CD4-positive, alpha-beta T cell (primary cell): Measurements from ENCODE around the gene TACR3. TPM values are rescaled to one million over a fixed set of nuclear protein-coding genes. Genes with fewer than 3 reads are reported as not detected.
"Not testable (repeated sequence)": the region's sequence is repeated elsewhere in the genome, so short reads cannot be mapped to it uniquely, and the experiment has no call there.

Experiments
- ATAC-seq: fragments of 200-7000 bp; cut with Tn5 transposase; one replicate; pipeline ENCODE4 v1.10.0; 2022; ENCODE audit warnings: mild to moderate bottlenecking; ENCODE audit not compliant: poor library complexity
- CTCF ChIA-PET: fragments of 350-600 bp; sonication (Branson Sonifier 250); formaldehyde crosslinking; loops from one replicate; lab custom pipeline; 2021; ENCODE audit warnings: antibody characterized with exemption, inconsistent platforms; lab: Charles Lee
- POLR2A ChIA-PET: fragments of 350-600 bp; sonication (Branson Sonifier 250); formaldehyde crosslinking; loops from one replicate; lab custom pipeline; 2021; ENCODE audit warnings: antibody characterized with exemption, inconsistent platforms; lab: Charles Lee
- DNase-seq, 14 experiments: peaks; one replicate each; pipeline ENCODE4 v3.0.0-alpha.2; 2013 to 2020; ENCODE audit warnings: mixed read lengths in 2 of 14
- H3K27ac ChIP-seq, 2 donors: one replicate each; pipeline versions ENCODE4 v1.5.1 to v1.7.0; 2013; ENCODE audit warnings: low read length in 2 of 2, low read depth in 1 of 2, mild to moderate bottlenecking in 1 of 2
- H3K27me3 ChIP-seq, 2 experiments: 1 replicate in 1 of 2; 2 replicates in 1 of 2; pipeline versions ENCODE4 v1.6.1 to v1.7.0; 2013; ENCODE audit warnings: low read length in 2 of 2, control low read depth in 1 of 2, mild to moderate bottlenecking in 1 of 2, moderate library complexity in 1 of 2; ENCODE audit not compliant: insufficient read depth in 2 of 2, control insufficient read depth in 1 of 2
- H3K36me3 ChIP-seq: one replicate; pipeline ENCODE4 v1.6.1; 2013; ENCODE audit warnings: low read length, control low read depth; ENCODE audit not compliant: insufficient read depth
- H3K4me1 ChIP-seq: one replicate; pipeline ENCODE4 v1.6.1; 2013; ENCODE audit warnings: low read length, control low read depth; ENCODE audit not compliant: insufficient read depth
- H3K4me3 ChIP-seq: one replicate; pipeline ENCODE4 v1.5.1; 2013; ENCODE audit warnings: mild to moderate bottlenecking, low read length, moderate library complexity
- H3K9me3 ChIP-seq, 2 experiments: 1 replicate in 1 of 2; 2 replicates in 1 of 2; pipeline versions ENCODE4 v1.6.1 to v1.7.0; 2013; ENCODE audit warnings: low read length in 2 of 2, mild to moderate bottlenecking in 2 of 2, control low read depth in 1 of 2, moderate library complexity in 1 of 2; ENCODE audit not compliant: control insufficient read depth in 1 of 2, insufficient read depth in 1 of 2
- H3K27ac Mint-ChIP-seq: one replicate; pipeline ENCODE4 v1.8.0; 2020; ENCODE audit warnings: mixed read lengths
- H3K27me3 Mint-ChIP-seq: one replicate; pipeline ENCODE4 v1.8.0; 2021; ENCODE audit warnings: mixed read lengths
- H3K36me3 Mint-ChIP-seq: one replicate; pipeline ENCODE4 v1.8.0; 2021; ENCODE audit warnings: low read depth, mixed read lengths
- H3K4me1 Mint-ChIP-seq: one replicate; pipeline ENCODE4 v1.8.0; 2021; ENCODE audit warnings: low read depth, mixed read lengths
- H3K4me3 Mint-ChIP-seq: one replicate; pipeline ENCODE4 v1.8.0; 2020; ENCODE audit warnings: mild to moderate bottlenecking, mixed read lengths
- H3K9me3 Mint-ChIP-seq: one replicate; pipeline ENCODE4 v1.8.0; 2020; ENCODE audit warnings: mixed read lengths
- CTCF ChIP-seq: fragments of 200-600 bp; IDR thresholded peaks from one replicate; pipeline ENCODE4 v1.8.0; 2022; ENCODE audit warnings: antibody characterized with exemption, mild to moderate bottlenecking
- intact Hi-C, 2 experiments: fragments of 100-400 bp; cut with DNase I in 1 of 2; cut with micrococcal nuclease in 1 of 2; formaldehyde crosslinking; loops; one replicate each; pipeline versions ENCODE4 v1.15.1 to v1.9.0; 2023 to 2025; cut with DNase I, micrococcal nuclease
- total RNA-seq, 174 experiments: library from RNA in 2 of 174; stranded (reverse) in 2 of 174; gene quantifications; one replicate each; pipeline ENCODE4 v1.2.3 and lab custom pipeline; 2021 to 2026

Gene TACR3
- total RNA-seq, 2 experiments from 2014 or later = not detected

DNA sequence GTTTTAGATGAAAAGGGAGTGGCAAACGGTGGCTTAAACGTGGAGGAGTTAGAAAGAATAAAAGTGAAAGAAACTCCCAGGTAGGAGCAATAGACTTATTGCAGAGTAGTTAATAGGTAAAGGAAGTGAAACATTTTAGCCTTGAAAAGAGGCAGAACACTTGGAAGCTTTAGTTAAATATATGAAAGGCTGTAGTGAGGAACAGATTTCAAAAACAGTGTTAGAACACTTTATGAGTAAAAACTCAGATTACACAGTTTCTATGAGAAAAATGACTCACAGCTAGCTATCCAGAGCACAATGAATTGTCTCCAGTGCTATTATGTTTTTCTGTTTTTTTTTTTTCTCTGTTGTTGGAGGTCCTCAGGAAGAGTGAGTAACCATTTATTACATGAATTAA, 45.8 kb downstream of the TACR3 start:
- H3K4me3 Mint-ChIP-seq = no peak overlapping the region
- H3K27ac Mint-ChIP-seq = no peak overlapping the region
- no peaks in the 10 kb centered on the region for H3K27me3 Mint-ChIP-seq
- no peak for ATAC-seq
- Histone ChIP-seq H3K4me3 (no peak overlapping the region), H3K9me3 (peaks cover 0 to 5% of the 10 kb centered on the region in 2 experiments), H3K27me3 (no peaks in the 10 kb centered on the region), H3K36me3 (no peaks in the 10 kb centered on the region), H3K27ac (no peak overlapping the region), H3K4me1 (no peaks in the 10 kb centered on the region)
- intact Hi-C loops = no loop called here
- no peak for DNase-seq
- CTCF ChIA-PET = no interaction called here
- no peaks in the 10 kb centered on the region for H3K36me3 Mint-ChIP-seq
- TF ChIP-seq CTCF = no peak
- no peaks in the 10 kb centered on the region for H3K4me1 Mint-ChIP-seq
- POLR2A ChIA-PET = no interaction called here
- H3K9me3 Mint-ChIP-seq = peaks cover 10% of the 10 kb centered on the region

DNA sequence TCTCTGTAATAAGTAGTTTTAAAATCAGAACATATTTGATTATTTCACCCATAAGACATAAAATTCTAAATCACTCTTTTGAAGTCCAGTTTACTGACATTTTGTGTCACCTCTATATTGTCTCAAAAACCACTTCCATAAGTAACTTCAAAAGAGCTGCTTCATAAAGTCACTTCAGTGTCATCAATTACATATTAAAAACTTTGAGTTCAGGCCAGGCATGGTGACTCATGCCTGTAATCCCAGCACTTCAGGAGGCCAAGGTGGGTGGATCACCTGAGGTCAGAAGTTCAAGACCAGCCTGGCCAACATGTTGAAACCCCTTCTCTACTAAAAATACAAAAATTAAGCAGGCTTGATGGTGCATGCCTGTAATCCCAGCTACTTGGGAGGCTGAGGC, 53.0 kb downstream of the TACR3 start:
- CTCF ChIA-PET, H3K4me3 Mint-ChIP-seq: not testable (repeated sequence)

GRCh38 chr4:103664436-103665075, 55.2 kb downstream of the TACR3 start:
- intact Hi-C loops = no loop called here
- no peak for ATAC-seq
- peaks cover 4% of the 10 kb centered on the region for H3K9me3 Mint-ChIP-seq
- no peaks in the 10 kb centered on the region for H3K4me1 ChIP-seq
- no peak overlapping the region for H3K27ac Mint-ChIP-seq
- no peak overlapping the region for H3K4me3 Mint-ChIP-seq
- H3K4me1 Mint-ChIP-seq = no peaks in the 10 kb centered on the region
- H3K4me3 ChIP-seq = no peak overlapping the region
- CTCF ChIA-PET = interaction anchor here (2.3 kb wide), 1 partner anchor 8 kb away, joined by 8 read pairs; no protein-coding TSS in a partner anchor
- POLR2A ChIA-PET = no interaction called here
- no peak for TF ChIP-seq CTCF
- no peaks in the 10 kb centered on the region for H3K27me3 ChIP-seq
- DNase-seq = no peak
- H3K36me3 Mint-ChIP-seq = no peaks in the 10 kb centered on the region
- H3K36me3 ChIP-seq = no peaks in the 10 kb centered on the region
- peaks cover 0 to 3% of the 10 kb centered on the region in 2 experiments for H3K9me3 ChIP-seq
- no peak overlapping the region for H3K27ac ChIP-seq
- H3K27me3 Mint-ChIP-seq = no peaks in the 10 kb centered on the region

More for the DNA sequence above, 53.0 kb downstream of the TACR3 start:
- H3K27ac Mint-ChIP-seq, H3K27me3 Mint-ChIP-seq, POLR2A ChIA-PET, H3K4me1 Mint-ChIP-seq, H3K4me1 ChIP-seq, intact Hi-C loops, DNase-seq, H3K36me3 Mint-ChIP-seq, H3K9me3 ChIP-seq, H3K36me3 ChIP-seq, ATAC-seq, H3K27me3 ChIP-seq, H3K9me3 Mint-ChIP-seq, H3K4me3 ChIP-seq, H3K27ac ChIP-seq: not testable (repeated sequence)

DNA sequence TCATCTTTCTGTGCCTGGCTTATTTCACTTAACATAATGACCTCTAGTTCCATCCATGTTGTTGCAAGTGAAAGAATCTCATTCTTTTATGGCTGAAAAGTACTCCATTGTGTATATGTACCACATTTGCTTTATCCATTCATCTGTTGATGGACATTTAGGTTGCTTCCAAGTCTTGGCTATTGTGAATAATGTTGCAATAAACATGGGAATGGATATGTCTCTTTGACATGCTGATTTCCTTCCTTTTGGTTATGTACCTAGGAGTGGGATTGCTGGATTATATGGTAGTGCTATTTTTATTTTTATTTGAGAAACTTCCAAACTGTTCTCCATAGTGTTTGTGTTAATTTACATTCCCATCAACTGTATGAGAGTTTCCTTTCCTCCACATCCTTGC, 71.2 kb downstream of the TACR3 start:
- no peaks in the 10 kb centered on the region for H3K9me3 ChIP-seq
- Mint-ChIP-seq H3K4me3 (no peak overlapping the region), H3K9me3 (peaks cover 8% of the 10 kb centered on the region), H3K27ac (no peak overlapping the region), H3K36me3 (no peaks in the 10 kb centered on the region), H3K4me1 (no peaks in the 10 kb centered on the region), H3K27me3 (no peaks in the 10 kb centered on the region)
- no peak for TF ChIP-seq CTCF
- H3K27ac ChIP-seq = no peak overlapping the region
- DNase-seq = no peak
- ATAC-seq = no peak
- no peaks in the 10 kb centered on the region for H3K36me3 ChIP-seq
- H3K27me3 ChIP-seq = no peaks in the 10 kb centered on the region
- POLR2A ChIA-PET = no interaction called here
- intact Hi-C loops = no loop called here
- no peak overlapping the region for H3K4me3 ChIP-seq
- no peaks in the 10 kb centered on the region for H3K4me1 ChIP-seq
- CTCF ChIA-PET = no interaction called here
